Panc1 (cell line): Measurements from ENCODE around the gene UBL4B. TPM values are rescaled to one million over a fixed set of nuclear protein-coding genes. Genes with fewer than 3 reads are reported as not detected.

Source experiments
- ATAC-seq: fragments of 200-7000 bp; cut with Tn5 transposase; 2 replicates; pipeline ENCODE4 v1.9.1; 2020; ENCODE audit warnings: mild to moderate bottlenecking, moderate library complexity
- BruUV-seq: library from RNA; stranded (reverse); fragments of 400-500 nt; replicated peaks from 2 replicates; lab custom pipeline; 2021; lab: Mats Ljungman, UMichigan
- CTCF ChIA-PET: fragments of 300-600 bp; sonication (Branson Sonifier 250); formaldehyde crosslinking; loops from one replicate; lab custom pipeline; 2022; ENCODE audit warnings: antibody characterized with exemption; lab: Charles Lee
- POLR2A ChIA-PET: fragments of 300-600 bp; sonication (Branson Sonifier 250); formaldehyde crosslinking; loops from one replicate; lab custom pipeline; 2022; ENCODE audit warnings: antibody characterized with exemption; lab: Charles Lee
- DNase-seq: peaks from one replicate; pipeline ENCODE4 v3.0.0-alpha.2; 2010; ENCODE audit warnings: low read depth, low spot score
- H3K27ac ChIP-seq: 2 replicates; pipeline ENCODE4 v1.5.1; 2011; ENCODE audit warnings: mild to moderate bottlenecking, low read length, inconsistent platforms
- H3K27me3 ChIP-seq: fragments of 200-500 bp; sonication (Bioruptor generic); 2 replicates; pipeline ENCODE4 v1.6.0; 2014; ENCODE audit warnings: low read length, inconsistent platforms; ENCODE audit not compliant: control insufficient read depth, insufficient read depth
- H3K36me3 ChIP-seq: fragments of 200-500 bp; sonication (Bioruptor generic); 2 replicates; pipeline ENCODE4 v1.5.1; 2014; ENCODE audit warnings: inconsistent platforms, mild to moderate bottlenecking, low read length, moderate library complexity; ENCODE audit not compliant: control insufficient read depth, insufficient read depth
- H3K4me1 ChIP-seq: 2 replicates; pipeline ENCODE4 v1.5.1; 2011; ENCODE audit warnings: inconsistent platforms, mild to moderate bottlenecking, low read length, moderate library complexity; ENCODE audit not compliant: control insufficient read depth, insufficient read depth
- H3K4me3 ChIP-seq, 2 experiments: 2 replicates each; pipeline ENCODE4 v1.5.1; 2011 to 2012; ENCODE audit warnings: low read depth in 2 of 2, low read length in 2 of 2, mild to moderate bottlenecking in 2 of 2, inconsistent platforms in 1 of 2, moderate library complexity in 1 of 2
- H3K9me3 ChIP-seq: fragments of 200-500 bp; sonication (Bioruptor generic); 2 replicates; pipeline ENCODE4 v1.5.1; 2014; ENCODE audit warnings: low read depth, mild to moderate bottlenecking, inconsistent platforms, low read length, moderate library complexity; ENCODE audit not compliant: control insufficient read depth, insufficient read depth
- CTCF ChIP-seq: fragments of 450-650 bp; IDR thresholded peaks from 2 replicates; pipeline ENCODE4 v1.5.1; 2017; ENCODE audit warnings: mild to moderate bottlenecking
- POLR2AphosphoS5 ChIP-seq: IDR thresholded peaks from 2 replicates; pipeline ENCODE4 v1.6.1; 2012; ENCODE audit warnings: mild to moderate bottlenecking, low read depth, low read length, moderate library complexity
- REST ChIP-seq, 2 experiments: IDR thresholded peaks; 2 replicates each; pipeline ENCODE4 v1.6.1; 2011 to 2012; ENCODE audit warnings: low read depth in 2 of 2, control low read depth in 1 of 2, low read length in 1 of 2, mild to moderate bottlenecking in 1 of 2, moderate library complexity in 1 of 2; ENCODE audit not compliant: insufficient read depth in 1 of 2
- SIN3A ChIP-seq: IDR thresholded peaks from 2 replicates; pipeline ENCODE4 v1.6.1; 2012; ENCODE audit warnings: low read depth, mild to moderate bottlenecking, low read length, moderate library complexity, borderline replicate concordance; ENCODE audit not compliant: insufficient read depth
- TCF7L2 ChIP-seq: IDR thresholded peaks from 2 replicates; pipeline ENCODE4 v1.6.1; 2011; ENCODE audit warnings: mild to moderate bottlenecking, low read depth, low read length, inconsistent platforms
- in situ Hi-C: cut with HindIII; loops from 2 replicates; pipeline ENCODE4 v1.10.0; 2016; ENCODE audit warnings: low sequenced_read_pairs, low pct_unique_long_range_greater_than_20kb
- intact Hi-C: fragments of 100-400 bp; cut with micrococcal nuclease; formaldehyde crosslinking; loops from one replicate; pipeline ENCODE4 v1.10.0; 2022; ENCODE audit not compliant: unreplicated experiment
- total RNA-seq: library from RNA; stranded (reverse); gene quantifications from one replicate; pipeline ENCODE4 v1.2.1, GENCODE V29; 2021; ENCODE audit not compliant: unreplicated experiment

UBL4B gene
- total RNA-seq, 1 experiment from 2014 or later, result not detected

GRCh38 chr1:110097507-110098221, 14.6 kb upstream of the UBL4B start:
- DNase-seq, result no peak
- no TSS peak for BruUV-seq
- ChIA-PET POLR2A (no interaction called here), CTCF (interaction anchor here (0.7 to 2.7 kb wide), 2 partner anchors 10 to 22 kb away, joined by 3 to 7 read pairs; no protein-coding TSS in a partner anchor)
- intact Hi-C loops (no loop called here), in situ Hi-C loops (no loop called here)
- H3K4me3 ChIP-seq, result no peak overlapping the region
- no peaks in the 10 kb centered on the region for H3K9me3 ChIP-seq
- TF ChIP-seq SIN3A, result no peak
- TF ChIP-seq CTCF, result no peak
- TF ChIP-seq REST (IDR thresholded peaks at IDR 0.05; ENCODE audit: insufficient read depth in 1 of 2, low read depth in 2 of 2, low read length in 1 of 2), result no peak
- no peak for TF ChIP-seq POLR2AphosphoS5
- no peak for TF ChIP-seq TCF7L2
- H3K4me1 ChIP-seq, result no peaks in the 10 kb centered on the region
- ATAC-seq, result no peak
- no peaks in the 10 kb centered on the region for H3K27me3 ChIP-seq
- no peak overlapping the region for H3K27ac ChIP-seq
- H3K36me3 ChIP-seq, result no peaks in the 10 kb centered on the region

- DNase-seq (no peak), ATAC-seq (no peak)
- ChIA-PET CTCF (interaction anchor here (0.7 to 2.7 kb wide), 2 partner anchors 10 to 23 kb away, joined by 3 to 7 read pairs; no protein-coding TSS in a partner anchor), POLR2A (no interaction called here)
- in situ Hi-C loops (no loop called here), intact Hi-C loops (no loop called here)
- Histone ChIP-seq H3K36me3 (no peaks in the 10 kb centered on the region), H3K4me3 (no peak overlapping the region), H3K27ac (no peak overlapping the region), H3K4me1 (no peaks in the 10 kb centered on the region), H3K27me3 (no peaks in the 10 kb centered on the region), H3K9me3 (no peaks in the 10 kb centered on the region)
- BruUV-seq, result no TSS peak
- TF ChIP-seq POLR2AphosphoS5, result no peak
- TF ChIP-seq SIN3A, result no peak
- TF ChIP-seq CTCF, result no peak
- TF ChIP-seq TCF7L2, result no peak
- no peak for TF ChIP-seq REST (IDR thresholded peaks at IDR 0.05; ENCODE audit: insufficient read depth in 1 of 2, low read depth in 2 of 2, low read length in 1 of 2)
Observed at GRCh38 chr1:110098222-110099026, 13.8 kb upstream of the UBL4B start.
